Measurements from ENCODE around the gene SELENOI. TPM values are rescaled to one million over a fixed set of nuclear protein-coding genes. Genes with fewer than 3 reads are reported as not detected.

SELENOI gene
- total and polyA plus RNA-seq, 10 of the 15 experiments (the other 5 are each of a cell fraction or from before 2014, with no cell fraction given), result 5.2 to 31.4 (median 17.4) TPM

DNA sequence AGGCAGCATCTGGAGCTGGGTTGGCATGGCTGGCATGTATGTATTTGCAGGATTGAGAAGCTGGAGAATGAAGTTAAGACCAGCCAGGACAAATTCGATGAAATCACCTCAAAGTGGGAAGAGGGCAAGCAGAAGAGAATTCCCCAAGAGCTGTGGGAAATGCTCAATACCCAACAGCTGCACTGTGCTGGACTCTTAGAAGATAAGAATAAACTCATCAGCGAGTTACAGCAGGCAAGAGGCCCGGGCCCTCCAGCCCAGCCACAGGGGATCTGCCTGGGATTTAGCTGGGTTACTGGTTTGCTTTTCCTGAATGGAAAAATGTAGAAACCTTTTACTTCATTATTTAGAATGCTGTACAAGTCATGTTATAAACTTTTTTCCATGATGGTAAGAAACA is 78.3 kb downstream of the SELENOI start:
- no peak overlapping the region for H3K4me2 ChIP-seq (ENCODE audit: control insufficient read depth, insufficient read depth)
- BruUV-seq (replicated peaks), result no TSS peak
- DNase-seq (ENCODE audit: low read depth, low spot score) (no peak), ATAC-seq (no peak), FAIRE-seq (no peak)
- ChIA-PET CTCF (interaction anchor here (1.0 kb wide), 1 partner anchor 14 kb away, joined by 3 read pairs; no protein-coding TSS in a partner anchor), RAD21 (ENCODE audit: unreplicated experiment) (no interaction called here), SMC1A (ENCODE audit: uncharacterized antibody, unreplicated experiment) (no interaction called here), POLR2A (no interaction called here)
- in situ Hi-C loops (cut with MboI) (no loop called here), intact Hi-C loops (cut with micrococcal nuclease; ENCODE audit: unreplicated experiment) (no loop called here)
- no peak for TF ChIP-seq NFXL1 (IDR thresholded peaks at IDR 0.05; ENCODE audit: borderline replicate concordance)
- no peak for TF ChIP-seq JUND (IDR thresholded peaks at IDR 0.05; ENCODE audit: low read depth, low read length)
- no peak for TF ChIP-seq SP1 (IDR thresholded peaks at IDR 0.05; ENCODE audit: low read depth, low read length)
- no peak for TF ChIP-seq EP300 (IDR thresholded peaks at IDR 0.05; ENCODE audit: borderline replicate concordance in 1 of 2, control insufficient read depth in 1 of 2, low read depth in 2 of 2, low read length in 2 of 2)
- TF ChIP-seq TCF3 (IDR thresholded peaks at IDR 0.05; ENCODE audit: borderline replicate concordance, insufficient read depth, low read depth, low read length), result no peak
- TF ChIP-seq MEF2B (IDR thresholded peaks at IDR 0.05; ENCODE audit: partially characterized antibody, poor library complexity, severe bottlenecking), result no peak
- TF ChIP-seq, protein P1, sequence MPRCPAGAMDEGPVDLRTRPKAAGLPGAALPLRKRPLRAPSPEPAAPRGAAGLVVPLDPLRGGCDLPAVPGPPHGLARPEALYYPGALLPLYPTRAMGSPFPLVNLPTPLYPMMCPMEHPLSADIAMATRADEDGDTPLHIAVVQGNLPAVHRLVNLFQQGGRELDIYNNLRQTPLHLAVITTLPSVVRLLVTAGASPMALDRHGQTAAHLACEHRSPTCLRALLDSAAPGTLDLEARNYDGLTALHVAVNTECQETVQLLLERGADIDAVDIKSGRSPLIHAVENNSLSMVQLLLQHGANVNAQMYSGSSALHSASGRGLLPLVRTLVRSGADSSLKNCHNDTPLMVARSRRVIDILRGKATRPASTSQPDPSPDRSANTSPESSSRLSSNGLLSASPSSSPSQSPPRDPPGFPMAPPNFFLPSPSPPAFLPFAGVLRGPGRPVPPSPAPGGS (IDR thresholded peaks at IDR 0.05; ENCODE audit: borderline replicate concordance, insufficient read depth, low read depth, low read length, poor library complexity, severe bottlenecking), result no peak
- no peaks in the 10 kb centered on the region for H3K9me3 ChIP-seq (replicated peaks; ENCODE audit: control insufficient read depth, insufficient read depth, low read length)
- H3K27ac ChIP-seq (ENCODE audit: control insufficient read depth, insufficient read depth), result no peak overlapping the region
- H3K36me3 ChIP-seq (ENCODE audit: control insufficient read depth in 2 of 2, insufficient read depth in 2 of 2, low read length in 1 of 2), result no peaks in the 10 kb centered on the region
- H3K27me3 ChIP-seq (replicated peaks in 1 of 2; ENCODE audit: control insufficient read depth in 2 of 2, insufficient read depth in 2 of 2, low read length in 1 of 2), result no peaks in the 10 kb centered on the region
- no peaks in the 10 kb centered on the region for H4K20me1 ChIP-seq (ENCODE audit: control insufficient read depth, insufficient read depth)
- no peak overlapping the region for H2AFZ ChIP-seq (ENCODE audit: control insufficient read depth, low read depth, low read length)
- H3K4me1 ChIP-seq (ENCODE audit: control insufficient read depth, insufficient read depth, low read length), result no peaks in the 10 kb centered on the region
- no peak overlapping the region for H3K9ac ChIP-seq (ENCODE audit: control insufficient read depth, insufficient read depth, low read length)
- no peaks in the 10 kb centered on the region for H3K79me2 ChIP-seq (ENCODE audit: control insufficient read depth, insufficient read depth, low read length)
- H3K4me3 ChIP-seq, result no peak overlapping the region
- 53% methylated on average over 3 of the region's 3 CpGs for WGBS (ENCODE audit: insufficient coverage, insufficient replicate concordance, low lambda C conversion rate, missing lambda C conversion rate)
